ENCODE results near the gene GLRX5.
A peak's percentile ranks its signal among the peaks of the same experiment; 100 is the strongest.

Gene GLRX5

GRCh38 chr14:95531473-95531872, 3.4 kb upstream of the GLRX5 start:
- no peak overlapping the region for H3K4me3 Mint-ChIP-seq
- H3K36me3 Mint-ChIP-seq (ENCODE audit: low read depth), result peaks cover 18% of the 10 kb centered on the region
- H3K9me3 Mint-ChIP-seq, result no peaks in the 10 kb centered on the region

GRCh38 chr14:95531969-95532368, 2.9 kb upstream of the GLRX5 start:
- H3K4me3 Mint-ChIP-seq, result peak overlapping the region; percentile 97
- H3K4me1 Mint-ChIP-seq (ENCODE audit: low read depth), result peaks cover 56% of the 10 kb centered on the region
- no peaks in the 10 kb centered on the region for H3K27me3 Mint-ChIP-seq (ENCODE audit: low read depth)
- no peaks in the 10 kb centered on the region for H3K9me3 Mint-ChIP-seq
- peaks cover 18% of the 10 kb centered on the region for H3K36me3 Mint-ChIP-seq (ENCODE audit: low read depth)
- H3K27ac Mint-ChIP-seq, result peak overlapping the region; percentile 66

More at GRCh38 chr14:95531473-95531872, 3.4 kb upstream of the GLRX5 start:
- H3K4me1 Mint-ChIP-seq (ENCODE audit: low read depth), result peaks cover 56% of the 10 kb centered on the region
- H3K27me3 Mint-ChIP-seq (ENCODE audit: low read depth), result no peaks in the 10 kb centered on the region
- no peak overlapping the region for H3K27ac Mint-ChIP-seq

- Mint-ChIP-seq H3K27ac (peak overlapping the region; percentile 89), H3K4me3 (peak overlapping the region; percentile 97), H3K27me3 (ENCODE audit: low read depth) (no peaks in the 10 kb centered on the region), H3K36me3 (ENCODE audit: low read depth) (peaks cover 18% of the 10 kb centered on the region), H3K9me3 (no peaks in the 10 kb centered on the region), H3K4me1 (ENCODE audit: low read depth) (peaks cover 60% of the 10 kb centered on the region)
These were observed 1.4 kb upstream of the GLRX5 start for GRCh38 chr14:95533391-95533821.

- H3K4me3 Mint-ChIP-seq, result peak overlapping the region; percentile 97
- peaks cover 62% of the 10 kb centered on the region for H3K4me1 Mint-ChIP-seq (ENCODE audit: low read depth)
- H3K9me3 Mint-ChIP-seq, result no peaks in the 10 kb centered on the region
- H3K27ac Mint-ChIP-seq, result peak overlapping the region; percentile 89
- H3K27me3 Mint-ChIP-seq (ENCODE audit: low read depth), result no peaks in the 10 kb centered on the region
- H3K36me3 Mint-ChIP-seq (ENCODE audit: low read depth), result peaks cover 18% of the 10 kb centered on the region
These were observed 1.0 kb upstream of the GLRX5 start for GRCh38 chr14:95533822-95534221.

GRCh38 chr14:95535226-95536021, 574 bp downstream of the GLRX5 start:
- H3K4me1 Mint-ChIP-seq (ENCODE audit: low read depth), result peaks cover 54% of the 10 kb centered on the region

GRCh38 chr14:95536036-95536593, 1.3 kb downstream of the GLRX5 start:
- peaks cover 49% of the 10 kb centered on the region for H3K4me1 Mint-ChIP-seq (ENCODE audit: low read depth)
- peak overlapping the region; percentile 97 for H3K4me3 Mint-ChIP-seq
- no peaks in the 10 kb centered on the region for H3K9me3 Mint-ChIP-seq
- peak overlapping the region; percentile 89 for H3K27ac Mint-ChIP-seq
- H3K27me3 Mint-ChIP-seq (ENCODE audit: low read depth), result no peaks in the 10 kb centered on the region
- H3K36me3 Mint-ChIP-seq (ENCODE audit: low read depth), result peaks cover 13% of the 10 kb centered on the region

More at GRCh38 chr14:95535226-95536021, 574 bp downstream of the GLRX5 start:
- Mint-ChIP-seq H3K9me3 (no peaks in the 10 kb centered on the region), H3K36me3 (ENCODE audit: low read depth) (peaks cover 15% of the 10 kb centered on the region), H3K27me3 (ENCODE audit: low read depth) (no peaks in the 10 kb centered on the region), H3K27ac (peak overlapping the region; percentile 89), H3K4me3 (peak overlapping the region; percentile 97)

GRCh38 chr14:95536671-95537070, 1.8 kb downstream of the GLRX5 start:
- H3K4me1 Mint-ChIP-seq (ENCODE audit: low read depth), result peaks cover 46% of the 10 kb centered on the region
- no peak overlapping the region for H3K27ac Mint-ChIP-seq
- H3K36me3 Mint-ChIP-seq (ENCODE audit: low read depth), result peaks cover 13% of the 10 kb centered on the region
- H3K4me3 Mint-ChIP-seq, result peak overlapping the region; percentile 97
- H3K27me3 Mint-ChIP-seq (ENCODE audit: low read depth), result no peaks in the 10 kb centered on the region
- H3K9me3 Mint-ChIP-seq, result no peaks in the 10 kb centered on the region

GRCh38 chr14:95537298-95538089, 2.6 kb downstream of the GLRX5 start:
- Mint-ChIP-seq H3K27me3 (ENCODE audit: low read depth) (no peaks in the 10 kb centered on the region), H3K9me3 (no peaks in the 10 kb centered on the region), H3K27ac (no peak overlapping the region), H3K4me1 (ENCODE audit: low read depth) (peaks cover 40% of the 10 kb centered on the region), H3K36me3 (ENCODE audit: low read depth) (peaks cover 8% of the 10 kb centered on the region), H3K4me3 (peak overlapping the region; percentile 15)

- H3K27me3 Mint-ChIP-seq (ENCODE audit: low read depth), result no peaks in the 10 kb centered on the region
- H3K36me3 Mint-ChIP-seq (ENCODE audit: low read depth), result peaks cover 5% of the 10 kb centered on the region
- H3K27ac Mint-ChIP-seq, result no peak overlapping the region
- peaks cover 28% of the 10 kb centered on the region for H3K4me1 Mint-ChIP-seq (ENCODE audit: low read depth)
- no peaks in the 10 kb centered on the region for H3K9me3 Mint-ChIP-seq
- no peak overlapping the region for H3K4me3 Mint-ChIP-seq
These were observed 4.1 kb downstream of the GLRX5 start for GRCh38 chr14:95538801-95539509.

- no peak overlapping the region for H3K27ac Mint-ChIP-seq
- no peak overlapping the region for H3K4me3 Mint-ChIP-seq
- H3K27me3 Mint-ChIP-seq (ENCODE audit: low read depth), result no peaks in the 10 kb centered on the region
- no peaks in the 10 kb centered on the region for H3K9me3 Mint-ChIP-seq
- peaks cover 28% of the 10 kb centered on the region for H3K4me1 Mint-ChIP-seq (ENCODE audit: low read depth)
- peaks cover 3% of the 10 kb centered on the region for H3K36me3 Mint-ChIP-seq (ENCODE audit: low read depth)
These were observed 5.5 kb downstream of the GLRX5 start for GRCh38 chr14:95540236-95540855.

- Mint-ChIP-seq H3K36me3 (ENCODE audit: low read depth) (peaks cover 2% of the 10 kb centered on the region), H3K4me1 (ENCODE audit: low read depth) (peaks cover 18% of the 10 kb centered on the region), H3K9me3 (no peaks in the 10 kb centered on the region), H3K27ac (no peak overlapping the region), H3K27me3 (ENCODE audit: low read depth) (no peaks in the 10 kb centered on the region), H3K4me3 (no peak overlapping the region)
These were observed 6.5 kb downstream of the GLRX5 start for GRCh38 chr14:95541346-95541745.

GRCh38 chr14:95541932-95542930, 7.4 kb downstream of the GLRX5 start:
- H3K9me3 Mint-ChIP-seq, result no peaks in the 10 kb centered on the region
- no peak overlapping the region for H3K4me3 Mint-ChIP-seq
- peaks cover 10% of the 10 kb centered on the region for H3K4me1 Mint-ChIP-seq (ENCODE audit: low read depth)
- peaks cover 2% of the 10 kb centered on the region for H3K36me3 Mint-ChIP-seq (ENCODE audit: low read depth)
- no peak overlapping the region for H3K27ac Mint-ChIP-seq
- H3K27me3 Mint-ChIP-seq (ENCODE audit: low read depth), result no peaks in the 10 kb centered on the region

- H3K27ac Mint-ChIP-seq, result no peak overlapping the region
- peaks cover 5% of the 10 kb centered on the region for H3K4me1 Mint-ChIP-seq (ENCODE audit: low read depth)
- H3K9me3 Mint-ChIP-seq, result no peaks in the 10 kb centered on the region
- H3K36me3 Mint-ChIP-seq (ENCODE audit: low read depth), result peaks cover 2% of the 10 kb centered on the region
- H3K4me3 Mint-ChIP-seq, result no peak overlapping the region
- no peaks in the 10 kb centered on the region for H3K27me3 Mint-ChIP-seq (ENCODE audit: low read depth)
These were observed 8.2 kb downstream of the GLRX5 start for GRCh38 chr14:95543021-95543420.

Data from T-helper 1 cell treated with Interleukin-12 subunit alpha and Interleukin-12 subunit beta and Interleukin-4 antibody, amounts not matched to agents 30 μg/mL and 1 μg/mL, for 36 hours (primary cell).